Liver (tissue), 9 donors: ENCODE results near the gene XYLT1. TPM values are rescaled to one million over a fixed set of nuclear protein-coding genes. Genes with fewer than 3 reads are reported as not detected.

ENCODE experiments used
- DNase-seq: peaks from one replicate; pipeline ENCODE4 v3.0.0-alpha.2; 2017; ENCODE audit warnings: low spot score
- H3K27ac ChIP-seq, 2 donors: one replicate each; pipeline ENCODE4 v1.7.0; 2013; ENCODE audit warnings: inconsistent platforms in 2 of 2, low read length in 2 of 2, control low read depth in 1 of 2, low read depth in 1 of 2, mild to moderate bottlenecking in 1 of 2
- H3K27me3 ChIP-seq, 4 donors: one replicate each; pipeline versions ENCODE4 v1.6.1 to v1.7.0; 2013; ENCODE audit warnings: low read length in 3 of 4, inconsistent platforms in 1 of 4, mild to moderate bottlenecking in 1 of 4, moderate library complexity in 1 of 4; ENCODE audit not compliant: control insufficient read depth in 4 of 4, insufficient read depth in 4 of 4
- H3K36me3 ChIP-seq, 4 donors: one replicate each; pipeline versions ENCODE4 v1.6.1 to v1.7.0; 2013; ENCODE audit warnings: low read length in 3 of 4, mild to moderate bottlenecking in 3 of 4, low read depth in 1 of 4, moderate library complexity in 1 of 4; ENCODE audit not compliant: control insufficient read depth in 4 of 4, insufficient read depth in 3 of 4
- H3K4me1 ChIP-seq, 4 donors: one replicate each; pipeline versions ENCODE4 v1.6.1 to v1.7.0; 2013; ENCODE audit warnings: low read length in 3 of 4, mild to moderate bottlenecking in 3 of 4, moderate library complexity in 1 of 4; ENCODE audit not compliant: control insufficient read depth in 4 of 4, insufficient read depth in 4 of 4
- H3K4me3 ChIP-seq, 3 donors: one replicate each; pipeline versions ENCODE4 v1.6.1 to v1.7.0; 2013; ENCODE audit warnings: low read length in 3 of 3, control low read depth in 1 of 3, low read depth in 1 of 3, mild to moderate bottlenecking in 1 of 3
- H3K9ac ChIP-seq, 2 donors: one replicate each; pipeline ENCODE4 v1.7.0; 2013; ENCODE audit warnings: low read length in 2 of 2, mild to moderate bottlenecking in 2 of 2, moderate library complexity in 2 of 2, control low read depth in 1 of 2, low read depth in 1 of 2
- H3K9me3 ChIP-seq, 4 donors: one replicate each; pipeline versions ENCODE4 v1.6.1 to v1.7.0; 2013; ENCODE audit warnings: low read length in 3 of 4; ENCODE audit not compliant: control insufficient read depth in 4 of 4
- EGR1 ChIP-seq, 2 donors: IDR thresholded peaks; 2 replicates each; pipeline ENCODE4 v1.6.1; 2016 to 2018; ENCODE audit warnings: antibody characterized with exemption in 2 of 2, low read depth in 2 of 2
- FOXA1 ChIP-seq: IDR thresholded peaks from 2 replicates; pipeline ENCODE4 v1.6.1; 2016; ENCODE audit warnings: antibody characterized with exemption
- FOXA2 ChIP-seq: IDR thresholded peaks from 2 replicates; pipeline ENCODE4 v1.6.1; 2016; ENCODE audit warnings: antibody characterized with exemption
- GABPA ChIP-seq, 2 donors: IDR thresholded peaks in 1 of 2; conservative IDR thresholded peaks in 1 of 2; 2 replicates each; pipeline ENCODE4 v1.6.1; 2016; ENCODE audit warnings: antibody characterized with exemption in 2 of 2, mild to moderate bottlenecking in 1 of 2, moderate library complexity in 1 of 2
- HNF4A ChIP-seq, 2 donors: conservative IDR thresholded peaks; 2 replicates each; pipeline ENCODE4 v1.6.1; 2016; ENCODE audit warnings: antibody characterized with exemption in 2 of 2, mild to moderate bottlenecking in 2 of 2
- HNF4G ChIP-seq: IDR thresholded peaks from 2 replicates; pipeline ENCODE4 v1.6.1; 2016; ENCODE audit warnings: antibody characterized with exemption
- JUND ChIP-seq, 2 donors: IDR thresholded peaks; 2 replicates each; pipeline ENCODE4 v1.6.1; 2016; ENCODE audit warnings: antibody characterized with exemption in 2 of 2
- NR2F2 ChIP-seq: IDR thresholded peaks from 2 replicates; pipeline ENCODE4 v1.6.1; 2016; ENCODE audit warnings: antibody characterized with exemption
- RAD21 ChIP-seq, 2 donors: IDR thresholded peaks; 2 replicates each; pipeline ENCODE4 v1.6.1; 2016; ENCODE audit warnings: antibody characterized with exemption in 2 of 2, mild to moderate bottlenecking in 2 of 2
- SP1 ChIP-seq: IDR thresholded peaks from 2 replicates; pipeline ENCODE4 v1.6.1; 2018; ENCODE audit warnings: antibody characterized with exemption, mild to moderate bottlenecking
- TAF1 ChIP-seq: conservative IDR thresholded peaks from 2 replicates; pipeline ENCODE4 v1.6.1; 2016; ENCODE audit warnings: antibody characterized with exemption, mild to moderate bottlenecking
- YY1 ChIP-seq: IDR thresholded peaks from 2 replicates; pipeline ENCODE4 v1.6.1; 2016; ENCODE audit warnings: antibody characterized with exemption, mild to moderate bottlenecking
- WGBS: extraction: QIAGEN DNeasy Blood & Tissue Kit; methylation state at CpG from one replicate; pipeline ENCODE4 v1.1.7; 2013; 5-methylcytosine and 5-hydroxymethylcytosine counted together
- polyA plus RNA-seq, 2 donors: library from polyadenylated mRNA; stranded (reverse) in 1 of 2; unstranded in 1 of 2; fragments of 200-250 nt in 1 of 2; fragments of >200 nt in 1 of 2; fragmentation: Nextera tagmentation in 1 of 2; extraction: Ambion mirVana in 1 of 2; gene quantifications; one replicate each; pipeline versions ENCODE4 v1.2.1 to v1.2.3, GENCODE V29; 2013 to 2015
- total RNA-seq, 2 donors: library from RNA; depleted of rRNA; stranded (reverse); fragments of >200 nt; gene quantifications; one replicate each; pipeline ENCODE4 v1.2.3, GENCODE V29; 2014
- TF ChIP-seq, protein P1 (sequence below): IDR thresholded peaks from 2 replicates; pipeline ENCODE4 v1.6.1; 2016; ENCODE audit warnings: antibody characterized with exemption
- TF ChIP-seq, protein P2 (sequence below): IDR thresholded peaks from 2 replicates; pipeline ENCODE4 v1.6.1; 2016; ENCODE audit warnings: antibody characterized with exemption
- TF ChIP-seq, protein P3 (sequence below): fragments of 150-350 bp; IDR thresholded peaks from 2 replicates; pipeline ENCODE4 v1.5.1; 2017; ENCODE audit warnings: improper control_type of control experiment, low read depth, low read length; ENCODE audit not compliant: missing input control
- TF ChIP-seq, protein P4 (sequence below): IDR thresholded peaks from 2 replicates; pipeline ENCODE4 v1.6.1; 2016; ENCODE audit warnings: antibody characterized with exemption
- donor health status: healthy.
- donor health status: healthy.
- donor health status: healthy.
- donor health status: healthy.
- donor health status: healthy.

Gene XYLT1
- total and polyA plus RNA-seq, 4 donors: 0.25 to 2.3 (median 0.53) TPM

- TF ChIP-seq HNF4G (no peak), YY1 (no peak), FOXA2 (no peak), HNF4A (conservative IDR thresholded peaks at IDR 0.05) (no peak), NR2F2 (no peak), TAF1 (no peak)
- TF ChIP-seq, protein P1, sequence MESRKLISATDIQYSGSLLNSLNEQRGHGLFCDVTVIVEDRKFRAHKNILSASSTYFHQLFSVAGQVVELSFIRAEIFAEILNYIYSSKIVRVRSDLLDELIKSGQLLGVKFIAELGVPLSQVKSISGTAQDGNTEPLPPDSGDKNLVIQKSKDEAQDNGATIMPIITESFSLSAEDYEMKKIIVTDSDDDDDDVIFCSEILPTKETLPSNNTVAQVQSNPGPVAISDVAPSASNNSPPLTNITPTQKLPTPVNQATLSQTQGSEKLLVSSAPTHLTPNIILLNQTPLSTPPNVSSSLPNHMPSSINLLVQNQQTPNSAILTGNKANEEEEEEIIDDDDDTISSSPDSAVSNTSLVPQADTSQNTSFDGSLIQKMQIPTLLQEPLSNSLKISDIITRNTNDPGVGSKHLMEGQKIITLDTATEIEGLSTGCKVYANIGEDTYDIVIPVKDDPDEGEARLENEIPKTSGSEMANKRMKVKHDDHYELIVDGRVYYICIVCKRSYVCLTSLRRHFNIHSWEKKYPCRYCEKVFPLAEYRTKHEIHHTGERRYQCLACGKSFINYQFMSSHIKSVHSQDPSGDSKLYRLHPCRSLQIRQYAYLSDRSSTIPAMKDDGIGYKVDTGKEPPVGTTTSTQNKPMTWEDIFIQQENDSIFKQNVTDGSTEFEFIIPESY: no peak
- TF ChIP-seq, protein P2, sequence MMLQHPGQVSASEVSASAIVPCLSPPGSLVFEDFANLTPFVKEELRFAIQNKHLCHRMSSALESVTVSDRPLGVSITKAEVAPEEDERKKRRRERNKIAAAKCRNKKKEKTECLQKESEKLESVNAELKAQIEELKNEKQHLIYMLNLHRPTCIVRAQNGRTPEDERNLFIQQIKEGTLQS: no peak
- TF ChIP-seq, protein P3, sequence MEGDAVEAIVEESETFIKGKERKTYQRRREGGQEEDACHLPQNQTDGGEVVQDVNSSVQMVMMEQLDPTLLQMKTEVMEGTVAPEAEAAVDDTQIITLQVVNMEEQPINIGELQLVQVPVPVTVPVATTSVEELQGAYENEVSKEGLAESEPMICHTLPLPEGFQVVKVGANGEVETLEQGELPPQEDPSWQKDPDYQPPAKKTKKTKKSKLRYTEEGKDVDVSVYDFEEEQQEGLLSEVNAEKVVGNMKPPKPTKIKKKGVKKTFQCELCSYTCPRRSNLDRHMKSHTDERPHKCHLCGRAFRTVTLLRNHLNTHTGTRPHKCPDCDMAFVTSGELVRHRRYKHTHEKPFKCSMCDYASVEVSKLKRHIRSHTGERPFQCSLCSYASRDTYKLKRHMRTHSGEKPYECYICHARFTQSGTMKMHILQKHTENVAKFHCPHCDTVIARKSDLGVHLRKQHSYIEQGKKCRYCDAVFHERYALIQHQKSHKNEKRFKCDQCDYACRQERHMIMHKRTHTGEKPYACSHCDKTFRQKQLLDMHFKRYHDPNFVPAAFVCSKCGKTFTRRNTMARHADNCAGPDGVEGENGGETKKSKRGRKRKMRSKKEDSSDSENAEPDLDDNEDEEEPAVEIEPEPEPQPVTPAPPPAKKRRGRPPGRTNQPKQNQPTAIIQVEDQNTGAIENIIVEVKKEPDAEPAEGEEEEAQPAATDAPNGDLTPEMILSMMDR: no peak
These were observed 401.1 kb downstream of the XYLT1 start (continued) for GRCh38 chr16:17069681-17070080.

- H3K4me1 ChIP-seq: no peaks in the 10 kb centered on the region
These were observed 402.2 kb downstream of the XYLT1 start for GRCh38 chr16:17068524-17068923.

DNA sequence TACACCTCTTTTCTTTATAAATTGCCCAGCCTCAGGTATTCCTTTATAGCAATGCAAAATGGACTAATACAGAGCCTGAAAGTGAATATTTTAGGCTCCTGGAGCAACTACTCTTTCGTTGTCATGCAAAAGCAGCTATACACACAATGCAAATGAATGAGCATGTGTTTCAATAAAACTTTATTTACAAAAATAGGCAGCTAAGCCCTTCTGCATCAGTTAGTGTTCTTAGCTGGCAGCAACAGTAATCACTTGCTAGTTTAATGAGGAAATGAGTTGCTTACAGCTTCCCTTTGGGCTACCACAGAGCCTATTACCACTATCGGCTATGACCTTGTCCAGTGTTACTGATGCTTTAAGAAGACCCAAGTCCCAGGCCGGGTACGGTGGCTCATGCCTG, 402.9 kb downstream of the XYLT1 start:
- Histone ChIP-seq H3K27me3 (peaks cover 0 to 8% (median 0%) of the 10 kb centered on the region in 4 donors), H3K9me3 (no peaks in the 10 kb centered on the region), H3K27ac (no peak overlapping the region), H3K4me3 (no peak overlapping the region), H3K36me3 (no peaks in the 10 kb centered on the region), H3K4me1 (no peaks in the 10 kb centered on the region), H3K9ac (no peak overlapping the region)
- WGBS: 83% methylated on average over 4 of the region's 4 CpGs
- DNase-seq: no peak
- TF ChIP-seq, protein P4, sequence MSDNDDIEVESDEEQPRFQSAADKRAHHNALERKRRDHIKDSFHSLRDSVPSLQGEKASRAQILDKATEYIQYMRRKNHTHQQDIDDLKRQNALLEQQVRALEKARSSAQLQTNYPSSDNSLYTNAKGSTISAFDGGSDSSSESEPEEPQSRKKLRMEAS: no peak
- TF ChIP-seq, protein P2: no peak
- TF ChIP-seq YY1 (no peak), TAF1 (no peak), SP1 (no peak), GABPA (IDR thresholded peaks at IDR 0.05 in 1 of 2, conservative IDR thresholded peaks at IDR 0.05 in 1 of 2) (no peak), JUND (IDR thresholded peaks at IDR 0.05) (no peak), NR2F2 (no peak), FOXA1 (no peak), EGR1 (IDR thresholded peaks at IDR 0.05; ENCODE audit: low read depth in 2 of 2) (no peak), RAD21 (IDR thresholded peaks at IDR 0.05) (no peak), HNF4G (no peak), FOXA2 (no peak)
- TF ChIP-seq, protein P3: no peak

More at GRCh38 chr16:17068524-17068923, 402.2 kb downstream of the XYLT1 start:
- Histone ChIP-seq H3K36me3 (no peaks in the 10 kb centered on the region), H3K27me3 (peaks cover 0 to 8% (median 0%) of the 10 kb centered on the region in 4 donors), H3K4me3 (no peak overlapping the region), H3K9me3 (no peaks in the 10 kb centered on the region), H3K27ac (no peak overlapping the region), H3K9ac (no peak overlapping the region)
- 95% methylated on average over 3 of the region's 3 CpGs for WGBS
- no peak for DNase-seq
- TF ChIP-seq FOXA1: no peak
- TF ChIP-seq GABPA (IDR thresholded peaks at IDR 0.05 in 1 of 2, conservative IDR thresholded peaks at IDR 0.05 in 1 of 2): no peak
- TF ChIP-seq, protein P4: no peak
- TF ChIP-seq FOXA2: no peak
- TF ChIP-seq HNF4G: no peak
- no peak for TF ChIP-seq EGR1 (IDR thresholded peaks at IDR 0.05; ENCODE audit: low read depth in 2 of 2)
- no peak for TF ChIP-seq JUND (IDR thresholded peaks at IDR 0.05)
- TF ChIP-seq, protein P1: no peak
